NCI-H1694 (cell line): ENCODE results near the gene PRKCH.

Source experiments
- DNase-seq: peaks from one replicate; lab custom pipeline; 2025; lab: John Stamatoyannopoulos, UW

Gene PRKCH

GRCh38 chr14:61569308-61569707 is 247.9 kb downstream of the PRKCH start:
- DNase-seq: no peak

- DNase-seq: no peak
Measured at GRCh38 chr14:61569812-61570548, 248.6 kb downstream of the PRKCH start.

- DNase-seq: no peak
Measured at GRCh38 chr14:61570549-61571290, 249.3 kb downstream of the PRKCH start.

- DNase-seq: no peak
Measured at GRCh38 chr14:61571917-61572316, 250.5 kb downstream of the PRKCH start.

GRCh38 chr14:61573321-61573720 is 251.9 kb downstream of the PRKCH start:
- DNase-seq: no peak

- no peak for DNase-seq
Measured at GRCh38 chr14:61573748-61574513, 252.6 kb downstream of the PRKCH start.

- DNase-seq: no peak
Measured at GRCh38 chr14:61574514-61574807, 253.1 kb downstream of the PRKCH start.

GRCh38 chr14:61575126-61575525 is 253.7 kb downstream of the PRKCH start:
- no peak for DNase-seq

- DNase-seq: no peak
Measured at GRCh38 chr14:61575551-61576150, 254.3 kb downstream of the PRKCH start.

GRCh38 chr14:61577506-61577931 is 256.1 kb downstream of the PRKCH start:
- no peak for DNase-seq

- no peak for DNase-seq
Measured at GRCh38 chr14:61578745-61579144, 257.4 kb downstream of the PRKCH start.

- DNase-seq: no peak
Measured at GRCh38 chr14:61581340-61581739, 260.0 kb downstream of the PRKCH start.

GRCh38 chr14:61581955-61582615 is 260.7 kb downstream of the PRKCH start:
- no peak for DNase-seq

- no peak for DNase-seq
Measured at GRCh38 chr14:61582815-61583214, 261.4 kb downstream of the PRKCH start.

- DNase-seq: no peak
Measured at GRCh38 chr14:61584331-61584741, 263.0 kb downstream of the PRKCH start.

- DNase-seq: no peak
Measured at GRCh38 chr14:61585598-61586543, 264.5 kb downstream of the PRKCH start.

- no peak for DNase-seq
Measured at GRCh38 chr14:61586544-61587055, 265.2 kb downstream of the PRKCH start.

- no peak for DNase-seq
Measured at GRCh38 chr14:61587081-61587713, 265.8 kb downstream of the PRKCH start.

GRCh38 chr14:61588419-61588901 is 267.1 kb downstream of the PRKCH start:
- DNase-seq: no peak
